Measurements from ENCODE around the gene TIAM2. TPM values are rescaled to one million over a fixed set of nuclear protein-coding genes. Genes with fewer than 3 reads are reported as not detected.
"Not testable (repeated sequence)": the region's sequence is repeated elsewhere in the genome, so short reads cannot be mapped to it uniquely, and the experiment has no call there.

Gene TIAM2
- polyA plus RNA-seq (ENCODE audit: insufficient read length in 3 of 3): 10 to 100 TPM; 19.2 to 22.9 (median 19.5) TPM

- DNase-seq (ENCODE audit: low read depth in 3 of 3, low spot score in 2 of 3): no peak
These were observed at the start of gene TIAM2 for GRCh38 chr6:154995254-154996015. Gene TIAM2 (plus strand): TSS chr6:154995315. CDS start chr6:155129224, 133,909 bp downstream.

- no peak for DNase-seq (ENCODE audit: low read depth in 3 of 3, low spot score in 2 of 3)
These were observed 44.2 kb upstream of the TIAM2 start for GRCh38 chr6:154950979-154951344.

GRCh38 chr6:154951345-154952200 lies 43.5 kb upstream of the TIAM2 start:
- DNase-seq (ENCODE audit: low read depth in 3 of 3, low spot score in 2 of 3): no peak

- DNase-seq (ENCODE audit: low read depth in 3 of 3, low spot score in 2 of 3): no peak
These were observed 41.5 kb upstream of the TIAM2 start for GRCh38 chr6:154953644-154954043.

- no peak for DNase-seq (ENCODE audit: low read depth in 3 of 3, low spot score in 2 of 3)
These were observed 40.8 kb upstream of the TIAM2 start for GRCh38 chr6:154954347-154954746.

GRCh38 chr6:154956771-154957522 lies 38.2 kb upstream of the TIAM2 start:
- no peak for DNase-seq (ENCODE audit: low read depth in 3 of 3, low spot score in 2 of 3)

- no peak for DNase-seq (ENCODE audit: low read depth in 3 of 3, low spot score in 2 of 3)
These were observed 36.6 kb upstream of the TIAM2 start for GRCh38 chr6:154958469-154958868.

GRCh38 chr6:154960299-154960843 lies 34.7 kb upstream of the TIAM2 start:
- DNase-seq (ENCODE audit: low read depth in 3 of 3, low spot score in 2 of 3): no peak

- DNase-seq (ENCODE audit: low read depth in 3 of 3, low spot score in 2 of 3): no peak
These were observed 34.1 kb upstream of the TIAM2 start for GRCh38 chr6:154960854-154961530.

- DNase-seq (ENCODE audit: low read depth in 3 of 3, low spot score in 2 of 3): no peak
These were observed 32.4 kb upstream of the TIAM2 start for GRCh38 chr6:154962753-154963152.

GRCh38 chr6:154966065-154966770 lies 28.9 kb upstream of the TIAM2 start:
- not testable (repeated sequence) for DNase-seq (ENCODE audit: low read depth in 3 of 3, low spot score in 2 of 3)

- DNase-seq (ENCODE audit: low read depth in 3 of 3, low spot score in 2 of 3): no peak
These were observed 25.3 kb upstream of the TIAM2 start for GRCh38 chr6:154969796-154970195.

- no peak for DNase-seq (ENCODE audit: low read depth in 3 of 3, low spot score in 2 of 3)
These were observed 20.5 kb upstream of the TIAM2 start for GRCh38 chr6:154974485-154975149.

GRCh38 chr6:154977588-154977987 lies 17.5 kb upstream of the TIAM2 start:
- no peak for DNase-seq (ENCODE audit: low read depth in 3 of 3, low spot score in 2 of 3)

- DNase-seq (ENCODE audit: low read depth in 3 of 3, low spot score in 2 of 3): no peak
These were observed 14.6 kb upstream of the TIAM2 start for GRCh38 chr6:154980273-154981078.

- DNase-seq (ENCODE audit: low read depth in 3 of 3, low spot score in 2 of 3): no peak
These were observed 13.8 kb upstream of the TIAM2 start for GRCh38 chr6:154981079-154981870.

- DNase-seq (ENCODE audit: low read depth in 3 of 3, low spot score in 2 of 3): no peak
These were observed 11.0 kb upstream of the TIAM2 start for GRCh38 chr6:154984146-154984545.

All from right renal cortex interstitium (tissue), 3 donors.